HG03064 (cell line): ENCODE measurements around the gene IER5.
"Not testable (repeated sequence)": the region's sequence is repeated elsewhere in the genome, so short reads cannot be mapped to it uniquely, and the experiment has no call there.

ENCODE experiments used
- ATAC-seq: cut with Tn5 transposase; IDR thresholded peaks from one replicate; pipeline ENCODE4 v1.9.1; 2021; ENCODE audit warnings: low read depth; ENCODE audit not compliant: unreplicated experiment

Gene IER5

GRCh38 chr1:181088079-181089016 lies at the start of gene IER5:
TSS of gene IER5 (plus strand) at chr1:181088700. CDS start at chr1:181088903, 203 bp downstream.
- ATAC-seq = peak; percentile 57

- no peak for ATAC-seq
Measured at GRCh38 chr1:181040284-181040865, 48.1 kb upstream of the IER5 start.

DNA sequence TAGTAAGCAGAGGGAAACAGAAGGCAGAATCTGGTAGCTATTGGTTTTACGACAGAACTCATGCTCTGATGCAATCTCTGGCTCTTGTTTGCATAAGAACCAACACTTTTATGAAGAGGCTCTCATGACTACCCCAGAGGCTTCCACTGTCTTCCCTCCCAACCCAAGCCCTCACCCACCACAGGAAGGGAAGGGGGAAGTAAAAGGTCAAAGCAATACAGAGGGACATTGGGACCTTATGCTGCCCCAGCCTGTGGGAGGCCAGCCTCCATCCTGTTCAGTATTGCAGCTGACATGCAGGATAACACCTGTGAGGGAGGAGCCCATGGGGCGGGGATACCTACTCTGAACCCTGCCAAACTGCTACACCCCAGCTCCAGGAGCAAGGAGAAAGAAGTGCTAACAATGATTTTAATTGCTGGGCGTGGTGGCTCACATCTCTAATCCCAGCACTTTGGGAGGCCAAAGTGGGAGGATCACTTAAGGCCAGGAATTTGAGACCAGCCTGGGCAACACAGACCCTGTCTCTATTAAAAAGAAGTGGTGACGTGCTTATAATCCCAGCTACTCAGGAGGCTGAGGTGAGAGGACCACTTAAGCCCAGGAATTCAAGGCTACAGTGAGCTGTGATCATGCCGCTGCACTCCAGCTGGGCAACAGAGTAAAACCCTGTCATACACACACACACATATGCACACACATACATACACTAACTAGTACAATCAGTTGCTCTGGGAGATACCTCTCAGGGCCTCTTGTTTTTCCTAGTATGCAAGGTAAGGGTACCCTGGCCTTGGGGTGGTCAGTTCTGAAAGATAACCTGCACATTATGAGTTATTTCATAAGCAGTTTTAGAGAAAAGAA lies 45.2 kb upstream of the IER5 start:
- no peak for ATAC-seq

- ATAC-seq = peak; percentile 69
Measured at GRCh38 chr1:181044449-181044966, 44.0 kb upstream of the IER5 start.

DNA sequence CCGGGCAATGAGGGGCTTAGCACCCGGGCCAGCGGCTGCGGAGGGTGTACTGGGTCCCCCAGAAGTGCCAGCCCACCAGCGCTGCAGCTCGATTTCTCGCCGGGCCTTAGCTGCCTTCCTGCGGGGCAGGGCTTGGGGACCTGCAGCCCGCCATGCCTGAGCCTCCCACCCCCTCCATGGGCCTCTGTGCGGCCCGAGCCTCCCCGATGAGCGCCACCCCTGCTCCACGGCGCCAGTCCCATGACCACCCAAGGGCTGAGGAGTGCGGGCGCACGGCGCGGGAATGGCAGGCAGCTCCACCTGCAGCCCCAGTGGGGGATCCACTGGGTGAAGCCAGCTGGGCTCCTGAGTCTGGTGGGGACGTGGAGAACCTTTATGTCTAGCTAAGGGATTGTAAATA lies 42.6 kb upstream of the IER5 start:
- ATAC-seq = not testable (repeated sequence)

DNA sequence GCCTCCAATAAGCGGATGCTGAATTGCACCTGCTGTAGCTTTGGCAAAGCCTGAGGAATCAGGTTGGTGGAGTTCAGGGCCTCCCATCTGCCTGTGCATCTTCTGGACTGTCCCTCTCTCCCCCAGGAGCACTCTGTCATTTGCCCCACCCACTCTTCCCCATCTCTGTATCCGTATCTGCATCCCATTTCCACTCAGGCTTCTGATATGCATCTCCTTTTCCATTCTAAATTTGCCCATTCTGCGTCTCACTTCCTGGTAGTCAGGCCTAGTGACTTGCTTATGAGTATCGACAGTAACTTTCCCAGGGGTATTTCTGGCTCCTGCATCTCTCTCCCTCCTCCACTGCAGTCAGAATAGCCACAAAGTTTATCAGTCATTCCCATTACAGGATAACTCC lies 39.1 kb upstream of the IER5 start:
- no peak for ATAC-seq

DNA sequence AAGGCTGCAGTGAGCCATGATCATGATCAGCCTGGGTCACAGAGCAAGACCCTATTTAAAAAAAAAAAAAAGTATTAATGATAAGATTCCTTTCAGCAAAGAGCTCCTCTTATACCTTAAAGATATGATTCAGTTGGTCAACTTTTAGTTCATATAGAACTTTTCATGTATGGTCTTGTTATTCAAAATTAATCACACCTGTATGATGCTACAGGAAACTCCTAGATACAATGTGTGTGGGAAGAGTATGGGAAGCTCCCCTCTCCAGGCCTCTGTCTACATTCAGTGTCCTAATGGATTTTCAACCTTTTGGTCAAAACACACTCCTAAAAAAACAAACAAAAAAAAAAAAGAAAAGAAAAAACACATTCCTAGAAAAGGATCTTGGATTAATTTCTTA lies 37.6 kb upstream of the IER5 start:
- ATAC-seq = no peak

DNA sequence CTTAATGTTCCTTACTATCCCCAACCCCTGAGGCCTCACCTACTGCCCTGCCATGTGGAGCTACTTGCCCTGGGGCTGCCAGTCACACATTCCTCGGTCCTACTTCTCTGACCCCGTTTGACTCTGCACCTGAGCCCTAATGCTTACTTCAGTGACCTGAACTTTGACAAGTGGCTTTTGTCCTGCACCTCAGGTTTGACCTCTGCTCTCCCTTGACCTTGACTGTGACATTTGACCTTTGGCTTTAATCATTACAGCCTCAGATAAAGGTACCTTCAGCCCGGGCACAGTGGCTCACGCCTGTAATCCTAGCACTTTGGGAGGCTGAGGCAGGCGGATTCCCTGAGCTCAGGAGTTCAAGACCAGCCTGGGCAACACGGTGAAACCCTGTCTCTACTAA lies 31.9 kb upstream of the IER5 start:
- no peak for ATAC-seq

- ATAC-seq = no peak
Measured at GRCh38 chr1:181057079-181057478, 31.4 kb upstream of the IER5 start.

- ATAC-seq = no peak
Measured at GRCh38 chr1:181059435-181059834, 29.1 kb upstream of the IER5 start.

DNA sequence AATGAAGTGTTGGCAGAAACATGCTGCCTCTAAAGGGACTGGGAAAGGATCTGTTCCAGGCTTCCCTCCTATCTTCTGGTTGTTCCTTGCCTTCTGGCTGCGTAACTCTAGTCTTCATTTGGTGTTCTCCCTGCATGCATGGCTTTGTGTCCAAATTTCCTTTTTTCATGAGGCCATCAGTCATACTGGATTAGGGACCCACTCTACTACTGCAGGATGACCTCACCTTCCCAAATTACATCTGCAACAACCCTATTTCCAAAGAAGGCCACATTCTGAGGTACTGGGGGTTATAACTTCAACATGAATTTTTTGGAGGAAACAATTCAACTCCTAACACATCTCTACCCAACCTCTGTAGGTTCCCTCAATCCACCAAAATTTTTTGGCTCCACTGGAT lies 28.4 kb upstream of the IER5 start:
- ATAC-seq = no peak

- ATAC-seq = not testable (repeated sequence)
Measured at GRCh38 chr1:181060947-181061346, 27.6 kb upstream of the IER5 start.

- no peak for ATAC-seq
Measured at GRCh38 chr1:181061487-181061886, 27.0 kb upstream of the IER5 start.

DNA sequence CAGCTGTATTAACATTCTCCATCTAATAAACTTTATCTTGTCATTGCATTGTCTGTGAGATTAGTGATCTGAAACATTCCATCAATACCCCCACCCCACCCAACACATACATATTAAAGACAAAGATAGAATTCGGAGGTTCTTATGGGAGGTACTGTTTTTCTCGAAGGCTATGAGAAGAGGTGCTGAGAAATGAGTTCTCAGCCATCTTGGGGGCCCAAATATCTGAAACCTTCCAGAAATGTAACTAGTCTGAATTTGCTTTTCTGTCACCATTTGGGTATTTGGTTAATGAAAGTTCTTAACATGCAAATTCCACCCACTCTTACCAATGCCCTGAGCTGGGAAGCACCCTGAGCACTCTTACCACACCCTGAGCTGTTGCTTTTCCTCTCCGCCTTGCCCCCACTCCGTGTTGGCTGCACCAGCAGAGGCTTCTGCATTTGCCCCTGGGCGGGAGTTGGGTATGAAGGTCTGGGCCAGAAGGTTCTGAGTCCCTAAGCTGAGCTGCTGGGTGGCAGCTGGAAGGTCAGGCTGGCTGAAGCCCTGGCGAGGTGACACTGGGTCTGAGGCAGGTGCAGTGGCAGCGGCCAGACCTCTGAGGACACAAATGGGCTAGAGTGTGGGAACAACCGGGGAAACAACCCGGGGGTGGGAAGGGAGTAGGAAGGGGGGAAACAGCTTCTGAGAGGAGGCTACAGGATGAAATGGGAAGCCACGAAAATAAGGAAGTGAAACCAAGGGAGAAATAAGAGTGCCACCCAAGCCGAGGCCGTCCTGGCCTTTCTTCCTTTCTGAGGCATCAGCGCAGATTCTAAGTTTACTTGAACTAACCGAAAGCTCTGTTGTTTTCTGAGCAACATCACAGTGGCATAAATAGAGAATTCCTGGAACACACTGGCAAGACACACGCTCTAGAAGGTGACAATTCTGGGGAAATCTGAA lies 26.3 kb upstream of the IER5 start:
- ATAC-seq = peak; percentile 80

DNA sequence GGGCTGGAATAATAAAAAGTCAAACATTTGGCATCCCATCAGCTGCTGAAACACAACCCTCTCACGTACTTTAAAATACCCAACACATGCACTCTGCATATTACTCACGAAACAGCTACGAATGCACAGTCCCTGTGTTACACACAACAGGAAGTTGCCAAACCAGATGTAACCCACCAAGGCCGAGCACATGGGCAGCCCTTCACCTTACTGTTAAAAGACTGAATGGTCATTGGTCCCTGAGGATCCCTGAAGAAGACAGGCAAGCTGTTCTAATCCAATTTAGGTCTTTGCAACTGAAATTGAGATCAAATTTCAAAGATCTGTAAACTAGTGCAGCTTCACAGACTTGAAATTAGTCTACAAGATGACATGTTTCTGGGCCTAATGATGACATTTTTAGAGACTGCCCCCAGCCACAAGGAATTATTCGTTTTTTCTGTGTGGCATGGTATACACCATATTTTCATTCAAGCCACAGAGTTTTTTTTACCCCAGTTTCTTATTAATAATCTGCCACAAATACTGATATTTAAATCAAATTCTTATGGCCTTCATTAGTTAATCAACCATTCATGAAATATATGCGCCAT lies 25.6 kb upstream of the IER5 start:
- ATAC-seq = peak; percentile 68

- ATAC-seq = no peak
Measured at GRCh38 chr1:181064011-181064623, 24.4 kb upstream of the IER5 start.

DNA sequence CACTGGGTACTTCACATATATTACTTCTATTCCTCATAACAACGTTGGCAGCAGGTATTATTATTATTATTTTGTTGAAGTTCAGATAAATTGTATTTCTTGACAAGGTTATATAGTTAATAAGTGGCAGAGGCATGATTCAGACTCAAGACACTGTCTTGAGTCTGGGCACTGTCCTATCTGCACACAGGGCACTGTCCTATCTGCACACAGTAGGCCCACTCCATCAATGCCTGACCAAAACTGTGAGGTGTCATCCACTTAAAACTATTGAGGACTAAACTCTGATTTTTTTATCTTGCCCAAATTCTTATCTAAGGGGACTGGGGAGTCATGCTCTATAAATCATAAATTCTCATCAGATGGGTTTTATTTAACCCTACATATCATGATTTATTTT lies 23.8 kb upstream of the IER5 start:
- ATAC-seq = no peak

GRCh38 chr1:181073638-181074037 lies 14.9 kb upstream of the IER5 start:
- no peak for ATAC-seq

- no peak for ATAC-seq
Measured at GRCh38 chr1:181075766-181076350, 12.6 kb upstream of the IER5 start.
